Esophagus muscularis mucosa (tissue), 4 donors: ENCODE results near the gene GPSM1.

Source experiments
- CTCF ChIP-seq, 3 experiments: fragments of 200-600 bp in 2 of 3; fragments of 450-650 bp in 1 of 3; sonication (generic) in 2 of 3; IDR thresholded peaks; one replicate each; pipeline ENCODE4 v1.5.1; 2017 to 2019; ENCODE audit warnings: antibody characterized with exemption in 3 of 3, mild to moderate bottlenecking in 2 of 3, moderate library complexity in 1 of 3
- EP300 ChIP-seq: sonication (generic); formaldehyde crosslinking; IDR thresholded peaks from one replicate; pipeline ENCODE4 v1.6.1; 2017; ENCODE audit warnings: antibody characterized with exemption
- POLR2A ChIP-seq: fragments of 450-650 bp; IDR thresholded peaks from one replicate; pipeline ENCODE4 v1.6.1; 2017; ENCODE audit warnings: antibody characterized with exemption, moderate library complexity, mild to moderate bottlenecking, low read depth
- POLR2AphosphoS5 ChIP-seq, 2 donors: sonication (generic); formaldehyde crosslinking; IDR thresholded peaks; one replicate each; pipeline ENCODE4 v1.6.1; 2017; ENCODE audit warnings: antibody characterized with exemption in 2 of 2

GRCh38 chr9:136317695-136318094, 9.6 kb upstream of the GPSM1 start:
- TF ChIP-seq POLR2AphosphoS5 (IDR thresholded peaks at IDR 0.05) = no peak
- TF ChIP-seq EP300 = no peak
- TF ChIP-seq POLR2A = no peak
- no peak for TF ChIP-seq CTCF (IDR thresholded peaks at IDR 0.05)
